Hematopoietic multipotent progenitor cell treated with erythropoietin and hydrocortisone succinate and interleukin-3 and kit ligand, for 4 days (in vitro differentiated cells): ENCODE measurements around the gene RSPO4.

ENCODE experiments used
- DNase-seq: peaks from one replicate; pipeline ENCODE4 v3.0.0-alpha.2; 2015

The RSPO4 gene

DNA sequence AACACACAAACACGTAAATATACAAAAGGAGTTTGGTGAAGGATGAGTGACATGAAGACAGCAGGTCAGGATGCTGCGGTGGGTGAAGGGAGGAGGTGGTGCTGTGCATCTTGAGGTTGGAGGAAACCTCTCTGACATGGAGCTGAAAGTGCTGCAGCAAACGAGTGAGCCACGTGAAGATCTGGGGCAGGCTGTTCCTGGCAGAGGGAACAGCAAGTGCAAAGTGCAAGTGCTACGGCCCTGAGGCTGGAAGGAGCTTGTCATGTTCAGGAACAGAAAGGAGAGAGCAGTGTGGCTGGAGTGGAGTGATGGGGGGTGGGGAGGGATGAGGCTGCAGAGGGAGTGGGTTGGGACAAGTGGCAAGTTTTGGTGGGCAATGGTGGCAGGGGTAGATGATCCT lies 61.2 kb downstream of the RSPO4 start:
- no peak for DNase-seq

DNA sequence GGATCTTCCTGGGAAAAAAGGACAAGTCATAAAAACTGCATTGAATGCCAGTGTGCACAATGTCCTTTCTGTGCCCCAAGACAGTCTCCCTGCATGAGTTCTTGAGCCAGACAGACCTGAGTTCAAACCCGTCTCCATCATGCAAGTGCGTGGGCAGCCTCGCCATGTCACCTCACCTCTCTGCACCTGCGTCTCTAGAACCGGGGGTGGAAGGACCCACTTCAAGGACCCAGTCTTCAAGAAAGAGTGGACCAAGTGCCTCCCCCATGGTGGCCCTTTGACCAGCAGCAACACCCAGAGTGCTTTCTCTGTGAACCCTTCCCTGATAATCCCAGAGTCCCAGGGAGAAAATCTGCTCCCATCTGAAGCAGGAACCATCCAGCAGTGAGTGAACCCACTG lies 62.5 kb downstream of the RSPO4 start:
- DNase-seq = no peak

DNA sequence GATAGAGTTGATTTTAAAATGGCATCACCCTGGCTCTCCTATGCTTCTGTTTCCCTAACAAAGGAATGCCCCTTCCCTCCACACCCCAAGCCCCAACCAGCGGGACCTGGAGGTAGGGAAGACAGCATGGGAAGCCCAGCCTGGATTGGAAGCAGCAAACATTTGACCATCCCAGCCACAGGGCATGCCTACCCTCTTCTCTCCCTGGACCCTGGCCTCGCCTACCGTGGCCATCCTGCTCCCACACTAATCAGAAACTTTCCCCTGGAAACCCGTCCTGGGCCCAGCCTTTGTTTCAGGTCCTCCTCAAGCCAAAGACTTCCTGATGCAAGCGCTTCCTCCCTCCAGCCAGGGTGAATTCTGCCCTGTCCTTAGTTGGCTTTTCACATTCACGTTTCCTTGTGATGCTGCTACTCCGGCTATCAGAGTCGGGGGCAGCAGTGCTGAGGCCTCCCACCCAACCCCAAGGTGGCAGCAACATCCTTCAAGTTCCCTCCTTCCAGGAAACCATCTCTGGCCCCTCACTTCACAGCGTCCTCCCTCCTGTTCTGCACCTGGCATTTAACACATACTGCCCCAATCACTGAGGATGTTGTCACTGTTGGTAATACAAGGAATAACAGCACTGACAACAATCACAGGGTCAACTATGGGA lies 67.8 kb downstream of the RSPO4 start:
- no peak for DNase-seq

DNA sequence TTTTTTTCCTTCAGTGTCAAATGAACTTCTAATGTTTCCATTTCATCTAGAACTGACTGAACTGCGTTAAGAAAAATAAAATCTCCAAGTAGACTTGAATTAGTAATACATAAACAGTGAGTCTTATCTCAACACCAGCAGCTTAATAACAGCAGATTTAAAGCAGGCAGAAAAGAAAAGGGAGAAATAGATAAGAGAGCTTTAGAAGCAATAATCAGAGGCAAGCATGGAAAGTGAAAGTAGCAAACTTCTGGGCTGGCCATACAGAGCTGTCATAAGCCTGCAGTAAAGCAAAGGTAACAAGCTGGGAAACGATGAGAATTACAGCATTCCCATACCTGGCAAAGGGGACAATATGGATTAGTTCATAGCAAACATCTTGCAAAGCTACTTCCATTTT lies 69.1 kb downstream of the RSPO4 start:
- DNase-seq = peak; percentile 32

DNA sequence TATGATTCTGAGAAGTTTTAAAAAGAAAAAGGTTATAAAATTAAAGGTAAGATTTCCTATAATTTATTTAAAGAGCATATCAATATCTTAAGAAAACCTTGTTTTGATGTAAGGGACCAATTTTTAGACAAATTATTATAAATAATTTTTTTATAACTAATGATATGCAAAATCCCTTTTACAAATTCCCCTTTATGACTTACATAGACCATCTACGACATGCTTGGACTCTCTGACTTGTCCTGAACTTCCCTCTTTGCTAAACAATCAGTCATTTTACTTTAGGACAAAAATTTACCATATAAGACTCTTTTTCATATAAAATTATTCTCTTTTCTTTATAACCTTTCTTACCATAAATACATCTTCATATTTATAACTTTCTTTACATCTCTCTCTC lies 70.7 kb downstream of the RSPO4 start:
- DNase-seq = peak; percentile 42

DNA sequence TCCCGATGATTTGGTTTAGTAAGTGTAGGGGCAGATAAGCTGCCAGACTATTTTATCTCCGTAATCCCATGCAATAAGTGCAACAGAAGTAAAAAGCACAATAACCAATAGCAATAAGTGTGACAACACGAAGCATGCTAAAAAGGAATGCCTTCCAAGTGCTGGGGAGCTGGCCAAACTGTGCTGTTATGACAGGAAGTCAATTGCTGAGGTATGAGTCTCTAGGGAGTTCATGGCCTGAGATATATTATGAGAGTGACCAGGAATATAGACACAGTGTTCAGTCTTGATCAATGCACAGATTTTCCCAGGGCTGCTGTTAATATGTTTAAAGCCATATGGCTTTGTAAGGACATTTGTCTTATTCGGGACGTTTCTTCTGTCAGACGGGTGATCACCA lies 75.4 kb downstream of the RSPO4 start:
- no peak for DNase-seq

DNA sequence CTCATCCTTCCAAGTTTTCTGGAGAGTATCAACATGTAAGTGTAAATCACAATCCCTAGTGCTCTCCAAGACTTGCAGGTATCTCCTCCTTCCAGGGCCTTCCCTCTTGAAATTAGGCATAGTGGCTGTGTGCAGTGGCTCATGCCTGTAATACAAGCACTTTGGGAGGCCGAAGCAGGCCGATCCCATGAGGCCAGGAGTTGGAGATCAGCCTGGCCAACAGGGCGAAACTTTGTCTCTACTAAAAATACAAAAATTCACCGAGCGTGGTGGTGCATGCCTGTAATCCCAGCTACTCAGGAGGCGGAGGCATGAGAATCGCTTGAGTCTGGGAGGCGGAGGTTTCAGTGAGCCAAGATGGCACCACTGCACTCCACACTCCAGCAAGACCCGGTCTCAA lies 76.6 kb downstream of the RSPO4 start:
- DNase-seq = no peak

DNA sequence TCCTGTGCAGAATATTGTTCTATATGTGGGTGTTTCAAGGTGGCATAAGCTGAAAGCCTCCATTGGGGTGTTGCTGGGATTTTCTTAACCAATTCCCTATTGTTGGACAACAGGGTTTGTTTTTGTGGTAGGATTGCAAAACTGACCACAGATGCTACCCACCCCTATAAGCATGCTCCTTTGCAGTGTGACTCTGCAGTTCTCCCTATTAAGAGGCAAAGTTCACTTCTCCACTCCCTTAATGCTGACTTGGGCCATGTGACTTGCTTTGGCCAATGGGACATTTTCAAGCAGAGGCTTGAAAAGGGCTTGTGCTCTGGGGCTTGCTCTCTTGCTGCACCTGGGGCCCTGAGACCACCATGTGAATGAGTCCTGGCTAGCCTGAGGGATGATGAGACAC lies 77.5 kb downstream of the RSPO4 start:
- DNase-seq = peak; percentile 61

DNA sequence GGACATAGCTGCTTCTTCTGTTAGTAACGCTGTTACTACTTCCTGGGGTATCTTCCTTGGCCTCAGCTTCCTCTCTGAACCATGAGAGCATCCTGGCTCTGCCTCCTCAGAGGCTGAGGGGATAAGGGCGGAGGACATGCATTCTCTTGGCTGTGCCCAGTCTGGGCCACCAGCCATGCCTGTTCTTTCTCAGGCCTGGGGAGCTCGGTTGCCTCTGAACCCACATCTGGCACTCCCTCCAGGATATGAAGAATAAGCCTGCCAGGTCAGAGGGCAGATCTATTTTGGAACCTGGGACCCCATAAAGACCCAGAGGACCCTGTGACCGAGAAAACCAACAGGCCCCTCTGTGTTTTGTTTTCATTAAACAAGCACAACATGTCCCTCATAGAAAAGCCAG lies 79.3 kb downstream of the RSPO4 start:
- no peak for DNase-seq

DNA sequence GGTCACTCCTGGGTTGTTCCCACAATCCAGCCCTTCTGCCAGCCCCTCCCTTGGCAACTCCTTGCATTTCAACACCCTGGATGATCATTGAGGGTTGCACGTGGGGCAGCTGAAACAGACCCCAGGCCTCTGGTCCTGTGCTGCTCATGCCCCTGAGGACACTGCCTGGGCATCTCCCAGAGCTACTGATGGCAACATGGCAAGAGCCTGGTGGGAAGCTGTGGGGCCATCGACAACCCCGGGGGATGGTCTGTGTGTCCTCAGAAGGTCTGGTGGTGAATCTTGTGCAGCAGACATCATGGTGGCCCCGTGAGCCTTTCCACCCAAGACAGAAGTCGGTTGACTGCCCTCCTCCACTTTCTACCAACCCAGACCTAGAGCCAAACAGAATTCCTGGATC lies 81.0 kb downstream of the RSPO4 start:
- no peak for DNase-seq

DNA sequence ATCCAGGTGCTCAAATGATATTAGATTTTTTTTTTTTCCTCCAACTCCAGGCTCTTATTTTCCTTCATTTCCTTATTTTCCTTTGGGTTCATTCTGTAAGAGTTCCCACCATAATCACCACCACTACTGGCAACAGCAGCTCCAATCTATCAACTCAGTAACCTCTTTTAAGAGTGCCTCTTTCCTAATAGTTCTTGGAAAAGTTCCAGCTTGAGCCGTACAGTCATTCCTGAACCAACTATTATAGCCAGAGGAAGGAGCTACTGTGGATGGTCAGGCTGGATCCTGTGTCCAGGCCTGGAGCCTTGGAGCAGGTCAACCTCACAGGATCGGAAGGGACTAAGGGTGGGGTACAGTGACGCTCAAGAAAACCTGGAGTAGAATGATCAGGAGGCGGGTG lies 81.8 kb downstream of the RSPO4 start:
- DNase-seq = no peak

DNA sequence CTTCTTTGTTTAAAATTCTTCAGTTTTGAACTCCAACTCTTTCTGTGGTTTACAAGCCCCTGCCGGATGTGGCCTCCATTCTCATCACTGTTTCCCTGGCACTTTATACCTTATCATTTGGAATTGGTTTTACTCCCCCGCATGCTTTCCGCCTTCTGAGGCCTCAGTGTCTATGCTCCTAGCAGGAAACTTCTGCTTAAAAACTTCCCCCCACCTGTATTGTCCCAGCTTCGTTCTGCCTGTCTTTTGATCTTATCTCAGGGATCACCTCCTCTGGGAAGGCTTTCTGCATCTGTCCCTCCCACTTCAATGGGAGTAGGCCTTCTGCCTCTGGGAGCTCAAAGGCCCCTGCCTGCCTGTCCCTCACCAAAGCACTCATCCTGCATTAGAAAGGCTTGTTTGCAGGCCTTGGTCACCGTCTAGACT lies 82.6 kb downstream of the RSPO4 start:
- no peak for DNase-seq

DNA sequence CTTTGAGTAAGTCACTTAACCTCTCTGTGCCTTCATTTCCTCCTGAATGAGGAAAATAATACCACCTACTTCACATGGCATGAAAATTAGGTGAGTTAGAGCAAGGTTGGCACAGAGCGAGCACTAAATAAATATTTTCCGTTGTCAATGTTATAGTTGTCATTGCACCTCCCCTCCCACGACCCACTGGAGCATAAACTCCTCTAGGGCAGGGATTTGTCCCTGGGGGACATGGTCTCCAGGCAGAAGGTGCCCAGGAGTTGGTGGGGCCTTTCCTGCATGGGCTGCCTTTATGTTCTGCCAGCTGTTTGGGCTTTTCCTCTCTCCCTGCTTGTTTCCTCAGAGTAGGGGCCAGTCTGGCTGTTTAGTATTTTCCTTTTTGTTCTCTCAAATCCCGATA lies 84.7 kb downstream of the RSPO4 start:
- DNase-seq = no peak

DNA sequence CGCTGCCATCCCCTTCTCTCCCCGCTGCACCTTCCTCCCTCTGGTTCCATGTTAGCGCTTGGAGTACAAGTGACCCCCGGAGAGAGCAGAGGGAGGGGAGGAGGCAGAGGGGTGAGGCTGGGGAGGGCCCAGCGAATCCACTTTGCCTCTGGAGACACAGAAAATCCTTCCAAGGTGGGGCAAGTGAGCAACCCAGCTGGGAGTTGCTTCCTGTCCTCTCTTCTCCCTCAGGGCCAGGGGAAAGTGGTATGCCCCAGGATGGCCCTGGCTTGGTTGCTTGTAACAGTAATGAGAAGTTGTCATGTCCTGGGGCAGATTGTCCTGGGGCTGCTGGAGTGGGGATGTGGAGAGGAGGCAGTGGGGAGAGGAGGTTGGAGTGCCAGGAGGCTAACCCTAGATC lies 85.3 kb downstream of the RSPO4 start:
- DNase-seq = no peak

DNA sequence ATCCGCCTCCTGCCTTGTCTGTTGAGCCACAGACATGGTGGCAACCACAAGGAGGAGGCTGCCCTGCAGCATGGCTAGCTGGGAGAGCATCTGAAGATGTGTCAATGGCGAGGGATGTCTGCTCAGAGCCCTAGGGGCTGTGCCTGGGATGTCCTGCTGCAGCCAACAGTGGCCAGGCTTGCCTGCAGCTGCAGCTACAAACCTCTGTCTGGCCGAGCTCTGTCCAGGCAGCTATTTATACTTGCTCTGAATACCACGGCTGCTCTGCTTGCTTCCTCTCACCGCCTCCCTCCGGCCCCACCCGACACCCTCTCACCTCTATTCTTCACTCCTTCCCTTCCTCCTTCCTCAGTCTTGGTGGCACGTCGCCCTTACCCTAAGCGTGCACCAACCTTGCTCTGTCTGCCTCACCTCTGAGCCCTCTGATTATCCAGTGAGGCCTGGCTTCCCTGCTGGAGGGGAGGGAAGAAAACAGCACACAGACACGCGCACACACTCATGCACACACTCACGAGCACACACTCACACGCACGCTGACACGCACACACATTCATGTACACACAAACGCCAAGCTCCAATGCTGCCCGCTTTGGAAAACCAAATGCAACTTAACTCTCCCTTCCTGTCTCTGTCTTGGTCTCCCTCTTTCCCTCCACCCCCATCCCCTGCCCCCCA lies 85.8 kb downstream of the RSPO4 start, which contains the start of gene ANGPT4:
Gene ANGPT4 (minus strand): TSS at position 210 of the 675 bp plus-strand sequence. CDS start 120 bp downstream, at position 90.
- no peak for DNase-seq

DNA sequence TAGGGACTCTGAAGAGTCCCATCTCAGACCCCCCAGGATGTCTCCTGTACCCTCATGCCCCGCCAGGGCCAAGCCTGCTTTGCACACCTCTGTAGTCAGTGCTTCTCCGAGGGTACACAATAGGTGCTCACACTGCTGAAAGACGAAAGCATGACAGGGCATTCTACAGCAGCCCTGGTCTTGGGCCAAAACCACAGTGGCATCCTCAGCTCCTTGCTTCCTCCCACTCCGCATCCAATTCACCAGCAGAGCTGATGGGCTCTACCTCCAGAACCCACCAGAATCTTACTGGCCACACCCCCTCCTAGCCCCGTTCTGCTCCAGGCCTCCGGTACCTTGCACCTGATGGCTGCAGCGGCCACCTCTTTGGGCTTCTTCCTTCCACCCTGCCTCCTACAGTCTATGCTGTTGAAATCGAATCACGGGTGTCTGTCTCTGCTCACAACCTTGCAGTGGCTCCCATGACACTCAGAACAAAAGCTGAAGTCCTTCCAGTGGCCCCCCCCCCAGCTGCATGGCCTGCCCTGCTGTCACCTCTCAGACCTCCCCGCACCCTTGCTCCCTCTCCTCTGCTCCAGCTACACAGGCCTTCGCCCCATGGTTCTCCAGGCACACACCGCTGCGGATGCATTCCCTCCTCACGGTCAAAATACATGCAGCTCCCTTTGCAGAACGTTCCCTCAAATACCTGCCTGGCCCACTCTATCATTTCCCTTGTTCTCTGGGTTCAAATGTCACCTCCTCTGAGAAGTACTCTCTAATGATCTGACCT lies 87.2 kb downstream of the RSPO4 start:
- DNase-seq = peak; percentile 37

DNA sequence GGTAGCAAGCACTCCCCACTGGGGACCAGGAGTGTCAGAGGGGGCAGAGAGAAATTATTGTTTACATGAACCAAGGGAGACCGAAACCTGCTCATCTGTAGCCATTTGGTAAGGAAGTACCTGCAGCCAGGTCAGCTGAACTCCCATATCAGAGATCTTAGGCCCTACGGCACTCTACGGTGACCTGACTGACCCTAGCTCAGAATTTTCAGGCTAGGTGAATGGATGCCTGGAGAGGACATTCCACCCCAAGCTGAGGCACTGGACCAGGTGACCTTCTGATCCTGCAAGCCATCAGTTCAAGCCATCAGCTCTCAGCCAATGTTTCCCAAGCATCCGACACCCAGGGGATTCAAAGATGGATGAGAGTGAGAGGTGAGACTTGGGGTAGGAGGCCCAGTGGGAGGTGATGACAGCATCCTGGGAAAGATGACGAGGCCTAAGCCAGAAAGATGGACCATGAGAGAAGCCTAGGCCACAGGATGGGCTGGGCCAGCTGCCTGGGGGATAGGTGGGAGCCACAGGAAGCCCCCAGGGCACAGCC lies 88.7 kb downstream of the RSPO4 start:
- no peak for DNase-seq

DNA sequence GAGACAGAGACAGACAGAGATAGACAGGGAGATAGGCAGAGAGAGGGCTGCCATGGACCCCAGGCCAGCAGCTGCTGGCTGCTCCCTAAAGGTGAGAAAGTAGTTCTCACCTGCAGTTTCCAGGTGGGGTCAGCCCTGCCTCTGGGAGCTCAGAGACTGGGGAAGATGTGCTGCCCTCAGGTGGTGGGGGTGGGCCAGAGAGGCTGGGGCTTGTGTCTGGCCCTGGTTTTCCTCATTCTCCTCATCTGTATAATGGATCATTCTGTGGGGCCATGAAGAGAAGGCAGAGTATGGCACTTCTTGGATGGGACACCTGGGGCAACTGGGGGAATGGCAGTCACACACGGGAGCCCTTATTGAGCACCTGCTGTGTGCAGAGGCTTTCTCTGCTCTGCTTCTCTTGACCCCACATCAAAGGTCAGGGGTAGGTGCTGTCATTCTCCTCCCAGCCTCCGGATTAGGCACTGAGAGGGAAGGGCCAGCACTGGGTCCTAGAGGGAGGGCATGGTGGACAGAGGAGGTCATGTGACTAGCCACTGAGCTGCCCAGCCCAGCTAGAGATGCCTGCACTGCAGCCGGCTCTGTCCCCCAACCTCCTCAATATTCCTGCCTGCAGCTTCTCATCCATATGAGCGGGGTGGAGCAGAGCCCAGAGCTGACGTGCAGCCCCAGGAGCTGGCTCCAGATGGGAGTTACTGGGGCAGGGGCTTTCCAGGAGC lies 90.1 kb downstream of the RSPO4 start:
- DNase-seq = no peak

DNA sequence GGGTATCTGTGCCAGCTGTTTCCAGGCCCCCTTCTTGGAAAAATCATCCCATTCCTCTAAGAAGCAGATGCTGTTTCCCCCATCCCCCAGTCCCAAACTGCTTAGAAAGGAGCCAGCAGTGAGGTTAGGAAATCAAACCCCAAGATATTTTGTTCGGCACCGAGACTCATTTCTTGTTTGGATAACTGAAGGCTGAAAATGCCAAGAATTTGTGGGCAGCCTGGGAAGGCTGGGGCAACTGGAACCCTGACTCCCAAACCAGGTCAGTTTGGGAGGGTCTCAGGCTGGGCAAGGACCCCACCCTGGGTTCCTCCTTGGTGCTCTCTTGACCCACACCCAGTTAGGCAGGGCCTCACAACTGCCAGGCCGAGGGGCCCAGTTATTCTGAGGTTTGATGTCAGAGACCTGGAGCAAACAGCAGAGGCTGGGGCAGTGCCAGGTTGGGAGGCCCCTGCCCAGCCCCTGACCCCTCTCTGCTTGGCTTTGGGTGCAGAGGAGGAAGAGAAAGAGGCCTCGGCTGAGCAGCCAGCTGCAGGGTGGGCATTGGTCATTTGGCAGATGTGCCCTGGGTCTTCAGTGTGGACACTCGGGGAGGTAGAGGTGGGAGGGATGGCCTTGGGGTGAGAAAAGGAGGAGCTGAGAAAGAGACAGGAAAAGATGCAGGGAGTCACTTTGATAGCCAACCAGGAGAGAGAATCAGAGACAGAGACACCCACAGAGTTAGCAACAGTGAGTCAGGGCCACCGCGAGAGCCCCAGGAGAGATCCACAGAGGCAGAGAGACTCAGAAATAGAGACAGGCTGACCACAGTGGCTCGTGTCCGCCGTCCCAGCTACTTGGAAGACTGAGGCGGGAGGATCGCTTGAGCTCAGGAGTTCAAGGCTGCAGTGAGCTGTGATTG lies 91.0 kb downstream of the RSPO4 start:
- no peak for DNase-seq

DNA sequence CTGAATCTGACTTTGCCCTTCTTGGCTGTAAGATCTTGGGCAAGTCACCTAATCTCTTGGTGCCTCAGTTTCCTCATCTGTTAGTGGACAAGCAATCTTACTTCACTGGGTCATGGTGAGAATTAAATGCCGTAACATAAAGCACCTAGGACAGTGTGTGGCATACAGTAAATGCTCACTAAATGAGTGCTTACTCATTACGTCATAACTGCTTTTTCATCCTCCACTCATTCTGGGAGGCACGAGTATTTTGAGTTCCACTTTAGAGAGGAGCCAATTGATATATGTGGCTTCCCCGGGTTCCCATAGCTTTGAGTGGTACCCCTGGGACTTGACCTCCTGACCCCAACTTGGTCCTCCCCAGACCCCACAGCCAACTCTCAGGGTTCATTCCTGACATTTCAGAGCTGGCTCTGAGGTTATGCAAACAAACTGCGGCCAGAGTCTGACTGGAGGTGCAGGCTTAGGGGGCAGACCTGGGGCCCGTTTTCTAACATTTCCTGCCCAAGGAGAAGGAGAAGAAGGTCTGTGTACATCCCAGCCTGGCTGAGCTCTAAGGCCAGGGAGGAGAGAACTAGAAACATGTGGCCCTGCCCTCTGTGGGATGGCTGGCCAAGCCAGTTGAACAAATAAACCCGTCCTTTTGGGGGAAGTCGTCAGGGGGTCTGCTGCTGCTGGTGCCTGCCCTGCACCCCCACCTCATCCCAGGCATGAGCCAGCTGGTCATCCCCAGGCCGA lies 91.8 kb downstream of the RSPO4 start:
- DNase-seq = no peak

DNA sequence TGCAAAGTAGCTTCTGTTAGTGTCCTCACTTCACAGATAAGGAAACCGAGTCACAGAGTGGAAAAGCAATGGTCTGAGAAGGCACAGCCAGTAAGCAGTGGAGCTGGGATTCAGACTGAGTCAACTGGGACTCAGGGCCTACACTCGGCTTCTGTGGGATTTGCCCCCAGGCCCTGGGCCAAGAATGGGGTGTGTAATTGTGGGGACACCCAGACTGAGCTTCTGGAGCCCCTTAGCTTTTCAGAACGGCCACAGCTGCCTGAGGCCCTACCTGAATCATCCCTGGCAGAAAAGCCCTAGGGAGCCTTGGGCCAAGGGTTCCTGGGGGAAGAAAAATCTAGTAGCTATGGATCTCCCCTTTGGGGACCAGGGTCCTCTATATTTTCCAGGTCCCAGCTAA lies 92.5 kb downstream of the RSPO4 start:
- no peak for DNase-seq
